CD14-positive monocyte (primary cell): ENCODE data around the gene TMEM212. TPM values are rescaled to one million over a fixed set of nuclear protein-coding genes. Genes with fewer than 3 reads are reported as not detected.

ENCODE experiments used
- DNase-seq, 3 donors: peaks; one replicate each; pipeline ENCODE4 v3.0.0-alpha.2; 2011 to 2022
- H2AFZ ChIP-seq: 2 replicates; pipeline ENCODE4 v1.6.0; 2012; ENCODE audit warnings: mild to moderate bottlenecking, low read depth, low read length, inconsistent platforms; ENCODE audit not compliant: insufficient read depth, poor library complexity, severe bottlenecking
- H3K27ac ChIP-seq, 2 donors: 1 replicate in 1 of 2; 2 replicates in 1 of 2; pipeline ENCODE4 v1.5.1; 2012 to 2013; ENCODE audit warnings: low read length in 2 of 2, control low read depth in 1 of 2, inconsistent platforms in 1 of 2, low read depth in 1 of 2, mild to moderate bottlenecking in 1 of 2
- H3K27me3 ChIP-seq, 2 donors: one replicate each; pipeline versions ENCODE4 v1.6.0 to v1.6.1; 2011 to 2013; ENCODE audit warnings: low read length in 2 of 2; ENCODE audit not compliant: control insufficient read depth in 2 of 2, insufficient read depth in 2 of 2
- H3K36me3 ChIP-seq, 2 donors: replicated peaks in 1 of 2; 1 replicate in 1 of 2; 2 replicates in 1 of 2; pipeline versions ENCODE4 v1.5.1 to v1.6.1; 2012 to 2013; ENCODE audit warnings: low read length in 2 of 2, control low read depth in 1 of 2, inconsistent platforms in 1 of 2, mild to moderate bottlenecking in 1 of 2; ENCODE audit not compliant: insufficient read depth in 2 of 2, control insufficient read depth in 1 of 2
- H3K4me1 ChIP-seq, 2 donors: 1 replicate in 1 of 2; 2 replicates in 1 of 2; pipeline versions ENCODE4 v1.5.1 to v1.6.1; 2012 to 2013; ENCODE audit warnings: low read length in 2 of 2, control low read depth in 1 of 2, inconsistent platforms in 1 of 2, mild to moderate bottlenecking in 1 of 2, moderate library complexity in 1 of 2; ENCODE audit not compliant: insufficient read depth in 2 of 2, control insufficient read depth in 1 of 2
- H3K4me2 ChIP-seq: replicated peaks from 2 replicates; pipeline ENCODE3; 2012; ENCODE audit warnings: low read length, moderate library complexity, mild to moderate bottlenecking; ENCODE audit not compliant: poor library complexity, severe bottlenecking; ENCODE audit errors: extremely low read depth
- H3K4me3 ChIP-seq, 3 experiments: fragments of 200-600 bp in 1 of 3; sonication (generic) in 1 of 3; replicated peaks in 1 of 3; 1 replicate in 2 of 3; 2 replicates in 1 of 3; pipeline ENCODE4 v1.5.1; 2011 to 2013; ENCODE audit warnings: low read length in 3 of 3, mild to moderate bottlenecking in 3 of 3, control low read depth in 2 of 3, low read depth in 2 of 3, inconsistent platforms in 1 of 3, moderate library complexity in 1 of 3
- H3K79me2 ChIP-seq: 2 replicates; pipeline ENCODE4 v1.6.0; 2012; ENCODE audit warnings: mild to moderate bottlenecking, control low read depth, inconsistent platforms, low read length, moderate library complexity; ENCODE audit not compliant: insufficient read depth
- H3K9ac ChIP-seq: 2 replicates; pipeline ENCODE4 v1.6.0; 2017; ENCODE audit warnings: low read length, mild to moderate bottlenecking; ENCODE audit not compliant: insufficient read depth, poor library complexity, severe bottlenecking
- H3K9me3 ChIP-seq, 2 donors: replicated peaks in 1 of 2; 1 replicate in 1 of 2; 2 replicates in 1 of 2; pipeline versions ENCODE4 v1.5.1 to v1.6.1; 2012 to 2013; ENCODE audit warnings: low read length in 2 of 2, control low read depth in 1 of 2; ENCODE audit not compliant: control insufficient read depth in 1 of 2, insufficient read depth in 1 of 2
- H4K20me1 ChIP-seq: 2 replicates; pipeline ENCODE4 v1.6.0; 2012; ENCODE audit warnings: mild to moderate bottlenecking, low read length, control low read depth, moderate library complexity; ENCODE audit not compliant: insufficient read depth
- H3K27ac Mint-ChIP-seq, 7 donors: one replicate each; pipeline ENCODE4 v1.8.0; 2020; ENCODE audit warnings: mild to moderate bottlenecking in 7 of 7, mixed read lengths in 7 of 7, moderate library complexity in 6 of 7, inconsistent platforms in 2 of 7
- H3K27me3 Mint-ChIP-seq, 3 donors: one replicate each; pipeline ENCODE4 v1.8.0; 2021 to 2022; ENCODE audit warnings: low read depth in 3 of 3, mild to moderate bottlenecking in 3 of 3, mixed read lengths in 3 of 3, moderate library complexity in 3 of 3, inconsistent platforms in 1 of 3
- H3K36me3 Mint-ChIP-seq, 2 donors: one replicate each; pipeline ENCODE4 v1.8.0; 2020; ENCODE audit warnings: mixed read lengths in 2 of 2, inconsistent platforms in 1 of 2, mild to moderate bottlenecking in 1 of 2
- H3K4me1 Mint-ChIP-seq: one replicate; pipeline ENCODE4 v1.8.0; 2020; ENCODE audit warnings: mild to moderate bottlenecking, mixed read lengths
- H3K4me3 Mint-ChIP-seq, 2 donors: one replicate each; pipeline ENCODE4 v1.8.0; 2020; ENCODE audit warnings: mild to moderate bottlenecking in 2 of 2, mixed read lengths in 2 of 2, moderate library complexity in 1 of 2
- H3K9me3 Mint-ChIP-seq, 7 donors: one replicate each; pipeline ENCODE4 v1.8.0; 2020 to 2022; ENCODE audit warnings: mixed read lengths in 7 of 7, mild to moderate bottlenecking in 6 of 7, moderate library complexity in 6 of 7, inconsistent platforms in 2 of 7
- WGBS: methylation state at CpG from one replicate; pipeline ENCODE4 v1.1.5; 2013; ENCODE audit warnings: missing lambda C conversion rate; ENCODE audit not compliant: insufficient coverage; 5-methylcytosine and 5-hydroxymethylcytosine counted together
- intact Hi-C, 2 donors: fragments of 100-400 bp; cut with micrococcal nuclease; formaldehyde crosslinking; loops; one replicate each; pipeline versions ENCODE4 v1.15.0 to v1.15.1; 2023
- polyA plus RNA-seq, 3 donors: library from polyadenylated mRNA; depleted of rRNA in 1 of 3; unstranded in 2 of 3; stranded (reverse) in 1 of 3; fragments of 300-500 nt in 2 of 3; fragments of >200 nt in 1 of 3; fragmentation: Illumina TruSeq in 2 of 3; gene quantifications; 1 replicate in 2 of 3; 2 replicates in 1 of 3; pipeline ENCODE4 v1.2.3, GENCODE V29; 2012 to 2021
- TF ChIP-seq, protein P1 (sequence below): fragments of 200-600 bp; IDR thresholded peaks from one replicate; pipeline ENCODE4 v1.8.0; 2022; ENCODE audit warnings: antibody characterized with exemption, mild to moderate bottlenecking

Gene TMEM212
- polyA plus RNA-seq, 3 donors: not detected

DNA sequence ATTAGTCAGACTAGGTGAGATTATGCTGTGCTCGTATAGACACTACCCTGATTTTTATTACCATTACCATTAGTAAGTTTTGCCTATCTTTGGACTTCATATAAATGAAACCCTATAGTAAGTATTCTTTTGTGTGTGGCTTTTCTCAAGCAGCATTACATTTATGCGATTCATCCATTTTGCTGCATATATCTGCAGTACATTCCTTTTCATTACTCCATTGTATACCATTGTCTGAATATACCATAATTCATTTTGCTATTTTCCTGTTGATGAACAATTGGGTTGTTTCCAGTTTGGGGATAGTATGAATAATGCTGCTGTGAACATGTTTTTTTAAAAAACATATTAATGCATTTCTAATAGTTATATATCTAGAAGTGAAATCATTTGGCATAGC, 45.3 kb downstream of the TMEM212 start:
- Histone ChIP-seq H3K9me3 (no peaks in the 10 kb centered on the region), H3K9ac (no peak overlapping the region), H3K27me3 (no peaks in the 10 kb centered on the region), H3K27ac (no peak overlapping the region), H2AFZ (no peak overlapping the region), H3K36me3 (no peaks in the 10 kb centered on the region), H3K4me2 (no peak overlapping the region), H3K4me1 (peaks cover 4 to 8% of the 10 kb centered on the region in 2 donors), H3K4me3 (no peak overlapping the region), H3K79me2 (no peaks in the 10 kb centered on the region), H4K20me1 (no peaks in the 10 kb centered on the region)
- DNase-seq: no peak
- H3K27me3 Mint-ChIP-seq: peaks cover 0 to 2% (median 0%) of the 10 kb centered on the region in 3 donors
- no peak overlapping the region for H3K4me3 Mint-ChIP-seq
- no peak overlapping the region for H3K27ac Mint-ChIP-seq
- no CpG with 5 or more reads among the region's 2 CpGs for WGBS
- TF ChIP-seq, protein P1, sequence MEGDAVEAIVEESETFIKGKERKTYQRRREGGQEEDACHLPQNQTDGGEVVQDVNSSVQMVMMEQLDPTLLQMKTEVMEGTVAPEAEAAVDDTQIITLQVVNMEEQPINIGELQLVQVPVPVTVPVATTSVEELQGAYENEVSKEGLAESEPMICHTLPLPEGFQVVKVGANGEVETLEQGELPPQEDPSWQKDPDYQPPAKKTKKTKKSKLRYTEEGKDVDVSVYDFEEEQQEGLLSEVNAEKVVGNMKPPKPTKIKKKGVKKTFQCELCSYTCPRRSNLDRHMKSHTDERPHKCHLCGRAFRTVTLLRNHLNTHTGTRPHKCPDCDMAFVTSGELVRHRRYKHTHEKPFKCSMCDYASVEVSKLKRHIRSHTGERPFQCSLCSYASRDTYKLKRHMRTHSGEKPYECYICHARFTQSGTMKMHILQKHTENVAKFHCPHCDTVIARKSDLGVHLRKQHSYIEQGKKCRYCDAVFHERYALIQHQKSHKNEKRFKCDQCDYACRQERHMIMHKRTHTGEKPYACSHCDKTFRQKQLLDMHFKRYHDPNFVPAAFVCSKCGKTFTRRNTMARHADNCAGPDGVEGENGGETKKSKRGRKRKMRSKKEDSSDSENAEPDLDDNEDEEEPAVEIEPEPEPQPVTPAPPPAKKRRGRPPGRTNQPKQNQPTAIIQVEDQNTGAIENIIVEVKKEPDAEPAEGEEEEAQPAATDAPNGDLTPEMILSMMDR: no peak
- H3K9me3 Mint-ChIP-seq: no peaks in the 10 kb centered on the region
- H3K36me3 Mint-ChIP-seq: no peaks in the 10 kb centered on the region
- intact Hi-C loops: no loop called here
- peaks cover 11% of the 10 kb centered on the region for H3K4me1 Mint-ChIP-seq

DNA sequence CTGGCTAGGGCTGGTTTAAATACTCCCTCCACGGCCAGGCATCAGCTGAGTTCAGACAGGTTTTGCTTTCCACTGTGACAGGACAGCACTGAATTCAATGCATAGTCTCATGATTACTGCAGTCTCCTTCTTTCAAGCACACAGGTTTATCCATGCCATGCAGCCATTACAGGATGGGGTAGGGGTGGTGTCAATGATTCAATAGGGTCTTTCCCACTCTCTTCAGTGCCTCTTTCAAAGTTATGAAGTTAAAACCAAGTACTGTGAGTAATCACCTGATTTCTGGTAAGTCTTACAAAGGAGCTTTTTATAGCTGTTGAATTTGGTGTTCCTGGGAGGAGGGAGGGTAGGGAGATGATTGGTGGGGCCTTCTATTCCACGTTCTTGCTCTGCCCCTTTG, 47.2 kb downstream of the TMEM212 start:
- Histone ChIP-seq H3K4me3 (no peak overlapping the region), H3K9me3 (no peaks in the 10 kb centered on the region), H4K20me1 (no peaks in the 10 kb centered on the region), H2AFZ (no peak overlapping the region), H3K9ac (no peak overlapping the region), H3K27ac (no peak overlapping the region), H3K4me2 (no peak overlapping the region), H3K27me3 (no peaks in the 10 kb centered on the region), H3K79me2 (no peaks in the 10 kb centered on the region), H3K36me3 (no peaks in the 10 kb centered on the region), H3K4me1 (no peaks in the 10 kb centered on the region)
- no peak overlapping the region for H3K27ac Mint-ChIP-seq
- peaks cover 2% of the 10 kb centered on the region for H3K4me1 Mint-ChIP-seq
- H3K36me3 Mint-ChIP-seq: no peaks in the 10 kb centered on the region
- no peak overlapping the region for H3K4me3 Mint-ChIP-seq
- DNase-seq: no peak
- TF ChIP-seq, protein P1: no peak
- H3K27me3 Mint-ChIP-seq: no peaks in the 10 kb centered on the region
- intact Hi-C loops: no loop called here
- WGBS: 100% methylated on average over 1 of the region's 2 CpGs
- no peaks in the 10 kb centered on the region for H3K9me3 Mint-ChIP-seq
